Activated CD4-positive, alpha-beta T cell treated with anti-CD3 and anti-CD28 coated beads, Interleukin-2, amount 10 ng/mL, durations not matched to agents 24 days and 14 days (primary cell): ENCODE measurements around the gene OR2Y1. TPM values are rescaled to one million over a fixed set of nuclear protein-coding genes. Genes with fewer than 3 reads are reported as not detected.
"Not testable (repeated sequence)": the region's sequence is repeated elsewhere in the genome, so short reads cannot be mapped to it uniquely, and the experiment has no call there.

Experiments used
- DNase-seq: peaks from one replicate; pipeline ENCODE4 v3.0.0; 2022
- H3K27ac Mint-ChIP-seq: one replicate; pipeline ENCODE4 v1.8.0; 2022; ENCODE audit warnings: mild to moderate bottlenecking, mixed read lengths
- H3K27me3 Mint-ChIP-seq: one replicate; pipeline ENCODE4 v1.8.0; 2022; ENCODE audit warnings: mixed read lengths
- H3K36me3 Mint-ChIP-seq: one replicate; pipeline ENCODE4 v1.8.0; 2022; ENCODE audit warnings: low read depth, mild to moderate bottlenecking, mixed read lengths
- H3K4me1 Mint-ChIP-seq: one replicate; pipeline ENCODE4 v1.8.0; 2021; ENCODE audit warnings: mixed read lengths
- H3K4me3 Mint-ChIP-seq: one replicate; pipeline ENCODE4 v1.8.0; 2022; ENCODE audit warnings: mild to moderate bottlenecking, moderate library complexity, mixed read lengths
- H3K9me3 Mint-ChIP-seq: one replicate; pipeline ENCODE4 v1.8.0; 2021; ENCODE audit warnings: mixed read lengths
- intact Hi-C: fragments of 100-400 bp; cut with micrococcal nuclease; formaldehyde crosslinking; loops from one replicate; pipeline ENCODE4 v1.15.1; 2023
- total RNA-seq: library from RNA; stranded (reverse); gene quantifications from 2 replicates; pipeline ENCODE4 v1.2.3, GENCODE V29; 2022

Gene OR2Y1, protein sequence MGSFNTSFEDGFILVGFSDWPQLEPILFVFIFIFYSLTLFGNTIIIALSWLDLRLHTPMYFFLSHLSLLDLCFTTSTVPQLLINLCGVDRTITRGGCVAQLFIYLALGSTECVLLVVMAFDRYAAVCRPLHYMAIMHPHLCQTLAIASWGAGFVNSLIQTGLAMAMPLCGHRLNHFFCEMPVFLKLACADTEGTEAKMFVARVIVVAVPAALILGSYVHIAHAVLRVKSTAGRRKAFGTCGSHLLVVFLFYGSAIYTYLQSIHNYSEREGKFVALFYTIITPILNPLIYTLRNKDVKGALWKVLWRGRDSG
- total RNA-seq = not detected in 2 replicates

DNA sequence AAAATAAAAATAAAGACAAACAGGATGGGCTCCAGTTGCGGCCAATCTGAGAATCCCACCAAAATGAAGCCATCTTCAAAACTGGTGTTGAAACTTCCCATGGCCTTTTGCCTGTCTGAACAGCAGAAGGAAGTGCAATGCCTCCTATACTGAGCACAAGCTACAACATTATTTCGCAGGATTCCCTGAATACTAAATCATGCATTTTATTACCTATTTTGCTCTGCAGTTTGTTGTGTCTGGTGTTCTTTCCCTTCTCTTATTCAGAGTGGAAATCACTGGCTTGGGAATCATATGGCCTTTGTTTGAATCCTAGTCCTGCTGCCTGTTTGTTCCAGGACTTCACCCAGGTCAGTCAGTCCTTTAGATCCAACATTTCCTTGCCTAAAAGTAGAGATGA is at the start of gene OR2Y1:
OR2Y1 (minus strand) TSS at position 101 of the 400 bp plus-strand sequence; CDS start at position 101, 0 bp downstream.
- H3K4me1 Mint-ChIP-seq = no peaks in the 10 kb centered on the region
- intact Hi-C loops = no loop called here
- peaks cover 6% of the 10 kb centered on the region for H3K27me3 Mint-ChIP-seq
- H3K36me3 Mint-ChIP-seq = no peaks in the 10 kb centered on the region
- no peak within 1 kb of the TSS for H3K4me3 Mint-ChIP-seq
- H3K27ac Mint-ChIP-seq = no peak within 1 kb of the TSS
- no peak for DNase-seq
- no peaks in the 10 kb centered on the region for H3K9me3 Mint-ChIP-seq

DNA sequence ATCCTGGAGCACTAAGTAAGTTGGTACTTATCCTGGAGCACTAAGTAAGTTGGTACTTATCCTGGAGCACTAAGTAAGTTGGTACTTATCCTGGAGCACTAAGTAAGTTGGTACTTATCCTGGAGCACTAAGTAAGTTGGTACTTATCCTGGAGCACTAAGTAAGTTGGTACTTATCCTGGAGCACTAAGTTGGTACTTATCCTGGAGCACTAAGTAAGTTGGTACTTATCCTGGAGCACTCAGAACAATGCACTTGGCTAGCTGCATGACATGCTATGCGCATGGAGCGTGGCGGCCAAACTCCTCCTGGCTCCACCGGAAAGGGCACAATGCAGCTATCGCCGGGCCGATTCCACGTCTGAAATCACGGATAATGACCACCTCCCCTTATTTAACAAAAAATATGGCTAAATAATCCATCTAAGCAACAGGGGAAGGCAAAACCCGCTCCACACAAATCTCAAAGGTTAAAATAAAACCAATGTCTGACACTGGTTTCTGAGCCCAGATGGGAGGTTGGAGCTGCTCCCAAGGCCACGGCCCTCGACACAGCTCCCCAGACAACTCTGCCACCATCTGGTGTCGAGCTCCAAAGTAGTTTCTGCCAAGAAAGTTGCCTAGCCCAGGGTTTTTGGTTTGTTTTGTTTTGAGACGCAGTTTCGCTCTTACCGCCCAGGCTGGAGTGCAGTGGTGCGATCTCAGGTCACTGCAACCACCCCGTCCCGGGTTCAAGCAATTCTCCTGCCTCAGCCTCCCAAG is 49.0 kb upstream of the OR2Y1 start:
- peak; percentile 45 for DNase-seq
- H3K27me3 Mint-ChIP-seq, intact Hi-C loops, H3K4me3 Mint-ChIP-seq, H3K27ac Mint-ChIP-seq, H3K9me3 Mint-ChIP-seq: not testable (repeated sequence)
- Mint-ChIP-seq H3K36me3 (peaks cover 48% of the 10 kb centered on the region), H3K4me1 (peaks cover 22% of the 10 kb centered on the region)

DNA sequence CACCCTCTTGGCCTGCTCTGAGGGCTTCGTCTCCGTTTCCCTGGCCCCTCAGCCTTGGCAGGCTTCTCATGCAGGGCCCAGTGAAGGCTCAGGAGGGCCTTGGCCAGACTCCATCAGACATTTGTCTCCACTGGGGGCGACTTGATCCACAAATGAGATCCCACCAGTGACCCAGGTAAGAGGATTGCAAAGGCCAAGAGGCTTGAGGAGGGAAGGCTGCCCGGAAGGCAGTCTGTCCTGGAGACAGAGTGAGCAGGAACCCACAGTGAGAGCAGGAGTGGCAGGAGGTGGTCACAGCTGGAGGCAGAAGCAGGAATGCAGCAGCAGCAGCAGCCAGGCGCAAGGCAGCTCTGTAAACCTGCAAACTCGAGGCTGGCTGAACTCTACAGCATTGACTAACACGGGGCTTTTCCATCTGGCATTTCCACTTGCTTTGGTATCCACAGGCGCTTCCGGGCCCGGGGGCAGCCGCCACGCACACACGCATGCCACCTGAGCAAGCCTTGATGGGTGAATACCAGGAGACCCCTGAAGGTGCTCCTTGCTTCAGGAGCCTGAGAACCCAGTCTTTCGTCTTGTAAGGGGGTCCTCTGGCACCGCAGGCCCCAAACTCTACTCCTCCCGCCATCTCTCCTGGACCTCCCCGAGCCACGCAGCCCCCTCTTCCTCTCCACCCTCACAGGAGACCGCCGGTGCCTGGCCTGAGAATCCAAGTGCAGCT is 48.0 kb upstream of the OR2Y1 start:
- H3K4me1 Mint-ChIP-seq = peaks cover 16% of the 10 kb centered on the region
- no peak overlapping the region for H3K4me3 Mint-ChIP-seq
- H3K9me3 Mint-ChIP-seq = no peaks in the 10 kb centered on the region
- H3K36me3 Mint-ChIP-seq = peaks cover 40% of the 10 kb centered on the region
- no peaks in the 10 kb centered on the region for H3K27me3 Mint-ChIP-seq
- DNase-seq = peak; percentile 52
- H3K27ac Mint-ChIP-seq = peak overlapping the region; percentile 57
- intact Hi-C loops = no loop called here

DNA sequence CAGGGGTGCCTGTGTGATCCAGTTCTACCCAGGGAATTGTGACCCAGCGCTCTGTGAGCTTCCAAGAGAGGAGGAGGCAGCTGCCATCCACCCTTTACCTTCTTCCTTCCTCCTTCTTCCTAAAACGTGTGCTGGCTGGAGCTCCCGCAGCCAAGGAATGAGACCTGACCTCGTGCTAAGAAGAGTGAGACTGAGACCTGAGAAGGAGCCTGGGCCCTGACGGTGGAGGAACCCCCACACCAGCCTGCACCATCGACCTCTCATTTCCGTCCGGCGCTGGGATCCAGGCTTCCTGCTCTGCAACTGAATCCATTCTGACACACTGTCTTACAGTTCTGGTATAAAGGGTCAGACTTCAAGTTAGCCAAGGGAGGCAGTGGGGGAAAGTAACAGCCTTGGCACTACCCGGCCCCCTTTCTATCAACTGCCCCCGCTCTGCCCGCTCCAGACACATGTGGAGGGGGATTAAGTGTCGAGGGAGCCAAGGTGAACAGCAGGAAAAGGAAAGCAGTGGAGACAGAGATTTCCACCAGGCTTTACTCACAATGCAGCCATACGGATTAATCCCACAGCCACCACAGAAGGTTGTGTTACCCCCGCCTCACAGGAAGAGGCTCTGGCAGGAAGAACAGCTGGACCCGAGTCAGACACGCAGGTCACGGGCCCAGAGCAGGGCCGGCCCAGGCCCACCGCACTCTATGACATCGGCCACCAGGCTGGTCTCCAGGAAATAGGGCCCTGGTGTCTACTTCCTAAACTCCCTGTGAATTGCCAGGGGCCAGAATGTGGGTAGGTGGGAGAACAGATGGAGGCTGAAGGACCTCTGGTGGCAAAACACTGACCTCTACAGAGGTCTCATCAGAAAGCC is 46.9 kb upstream of the OR2Y1 start:
- Mint-ChIP-seq H3K4me1 (peaks cover 16% of the 10 kb centered on the region), H3K4me3 (no peak overlapping the region), H3K27ac (peak overlapping the region; percentile 45), H3K9me3 (no peaks in the 10 kb centered on the region), H3K36me3 (peaks cover 32% of the 10 kb centered on the region), H3K27me3 (no peaks in the 10 kb centered on the region)
- intact Hi-C loops = no loop called here
- DNase-seq = peak; percentile 50

DNA sequence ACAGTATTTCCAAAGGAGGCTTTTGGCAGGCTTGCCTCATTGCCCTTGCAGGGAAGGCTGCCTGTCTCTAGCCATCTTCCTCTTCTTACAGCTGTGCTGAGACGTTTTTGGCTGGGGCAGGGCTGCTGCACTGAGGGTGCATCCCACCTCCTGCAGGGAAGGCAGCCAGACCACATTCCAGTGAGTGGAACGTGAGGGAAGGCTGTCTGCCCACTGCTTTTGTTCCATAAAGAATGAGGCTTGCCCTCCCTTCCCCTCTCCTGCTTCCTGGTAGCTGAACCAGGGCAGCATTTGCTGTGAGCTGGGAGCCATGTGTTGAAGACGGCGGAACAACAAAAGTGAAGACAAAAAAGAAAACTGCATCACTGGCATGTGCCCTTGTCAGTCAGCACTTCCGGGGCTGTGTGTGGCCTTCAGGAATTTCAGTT is 46.0 kb upstream of the OR2Y1 start:
- peak overlapping the region; percentile 65 for H3K27ac Mint-ChIP-seq
- H3K4me1 Mint-ChIP-seq = peaks cover 16% of the 10 kb centered on the region
- intact Hi-C loops = loop anchor here (1.0 kb wide), 1 partner anchor 16 kb away; the partner anchor contains the start of gene MGAT1

DNA sequence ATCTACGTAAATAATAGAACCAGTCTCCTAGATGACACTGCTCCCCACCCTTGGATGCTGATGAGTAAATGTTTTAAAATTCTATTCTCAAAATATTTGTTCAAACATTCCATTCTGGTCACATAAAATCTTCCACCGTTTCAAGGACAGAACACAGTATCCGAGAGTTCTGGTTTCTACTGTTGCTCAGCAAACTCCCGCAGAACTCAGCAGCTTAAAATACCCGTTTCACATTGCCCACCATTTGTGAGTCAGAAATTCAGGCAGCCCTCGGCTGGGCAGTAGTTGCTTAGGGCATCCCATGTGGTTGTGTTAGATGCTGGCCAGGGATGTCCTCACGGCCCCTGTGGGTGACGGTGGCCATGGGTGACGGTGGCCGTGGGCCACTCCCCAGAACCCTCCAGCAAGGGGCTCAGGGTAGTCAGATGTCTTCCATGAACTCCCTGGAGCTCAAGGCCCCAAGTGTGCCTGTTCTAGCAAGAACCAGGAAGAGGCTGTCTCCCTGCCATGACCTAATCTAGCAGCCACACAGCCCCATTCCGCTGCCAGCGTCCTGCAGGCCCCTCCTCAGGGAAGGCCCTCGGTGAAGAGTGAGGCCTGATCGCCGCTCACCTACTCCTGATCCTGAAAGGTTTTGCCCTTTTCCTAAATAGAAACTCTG is 45.4 kb upstream of the OR2Y1 start:
- Mint-ChIP-seq H3K36me3 (peaks cover 18% of the 10 kb centered on the region), H3K4me1 (peaks cover 14% of the 10 kb centered on the region), H3K27ac (peak overlapping the region; percentile 65), H3K4me3 (no peak overlapping the region), H3K27me3 (no peaks in the 10 kb centered on the region), H3K9me3 (no peaks in the 10 kb centered on the region)
- intact Hi-C loops = loop anchor here (1.0 kb wide), 1 partner anchor 17 kb away; the partner anchor contains the start of gene MGAT1
- DNase-seq = peak; percentile 55

More for the DNA sequence above, 46.0 kb upstream of the OR2Y1 start:
- H3K36me3 Mint-ChIP-seq = peaks cover 23% of the 10 kb centered on the region
- H3K27me3 Mint-ChIP-seq = no peaks in the 10 kb centered on the region
- no peak for DNase-seq
- no peak overlapping the region for H3K4me3 Mint-ChIP-seq
- H3K9me3 Mint-ChIP-seq = no peaks in the 10 kb centered on the region

DNA sequence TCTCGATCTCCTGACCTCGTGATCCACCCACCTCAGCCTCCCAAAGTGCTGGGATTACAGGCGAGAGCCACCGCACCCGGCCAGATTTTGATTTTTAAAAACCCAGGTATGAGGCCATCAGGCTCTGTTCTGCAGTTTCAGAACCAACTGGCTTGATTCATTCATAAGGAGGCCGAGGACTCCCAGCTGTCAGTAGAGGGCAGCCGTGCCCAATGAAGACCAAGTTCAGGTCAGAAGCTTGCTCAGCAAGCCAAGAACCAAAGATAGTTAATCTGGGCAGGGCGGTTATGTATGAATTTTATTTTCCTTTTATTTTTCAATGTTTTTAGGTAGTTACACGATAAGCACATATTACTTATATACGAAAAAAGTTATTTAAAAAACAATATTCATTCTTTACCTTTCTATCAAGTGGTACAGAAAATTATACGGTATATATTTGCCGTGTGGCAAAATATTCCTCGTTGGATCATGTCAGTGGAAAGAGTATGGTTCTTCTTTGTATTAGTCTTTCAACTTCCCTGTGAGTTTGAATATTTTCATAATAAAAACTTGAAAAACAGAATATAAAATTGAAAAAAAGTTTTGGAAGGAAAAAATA is 44.7 kb upstream of the OR2Y1 start:
- Mint-ChIP-seq H3K27me3 (no peaks in the 10 kb centered on the region), H3K4me3 (no peak overlapping the region), H3K9me3 (no peaks in the 10 kb centered on the region), H3K27ac (no peak overlapping the region), H3K4me1 (peaks cover 14% of the 10 kb centered on the region), H3K36me3 (peaks cover 11% of the 10 kb centered on the region)
- DNase-seq = peak; percentile 89
- intact Hi-C loops = loop anchor here (1.0 to 5.0 kb wide), 2 partner anchors 18 to 268 kb away; partner anchors contain the start of gene MGAT1

DNA sequence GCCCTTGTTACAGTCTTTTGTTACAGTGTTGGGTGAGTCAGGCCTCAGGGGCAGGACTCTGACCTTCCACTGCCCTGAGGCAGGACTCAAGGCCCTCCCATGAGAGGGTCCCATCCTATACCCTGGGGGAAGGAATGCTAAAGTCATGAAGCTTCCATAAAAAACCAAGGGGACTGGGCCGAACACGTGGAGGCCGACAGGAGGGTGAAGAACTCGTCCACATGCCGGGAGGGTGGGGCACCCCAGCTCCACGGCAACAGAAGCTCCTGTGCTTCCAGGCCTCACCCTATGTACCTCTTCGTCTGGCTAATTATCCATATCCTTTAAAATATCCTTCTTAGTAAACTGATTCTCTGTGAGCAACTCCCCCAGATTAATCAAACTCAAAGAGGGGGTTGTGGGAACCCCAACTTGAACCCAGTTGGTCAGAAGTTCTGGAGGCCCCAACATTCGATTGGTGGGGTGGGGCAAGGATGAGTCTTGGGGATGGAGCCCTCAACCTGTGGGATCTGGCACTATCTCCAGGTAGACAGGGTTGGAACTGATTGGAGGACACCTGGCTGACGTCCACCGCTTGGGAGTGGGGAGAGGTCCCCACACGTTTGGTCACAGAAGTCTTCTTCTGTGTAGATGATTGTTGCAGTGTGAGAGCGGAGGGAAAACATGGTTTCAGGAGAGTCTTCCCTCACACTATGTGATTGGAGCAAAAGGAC is 43.6 kb upstream of the OR2Y1 start:
- H3K36me3 Mint-ChIP-seq = peaks cover 7% of the 10 kb centered on the region
- no peaks in the 10 kb centered on the region for H3K9me3 Mint-ChIP-seq
- no peak overlapping the region for H3K27ac Mint-ChIP-seq
- peaks cover 14% of the 10 kb centered on the region for H3K4me1 Mint-ChIP-seq
- intact Hi-C loops = loop anchor here (5.0 kb wide), 1 partner anchor 269 kb away; no protein-coding TSS in a partner anchor
- H3K27me3 Mint-ChIP-seq = no peaks in the 10 kb centered on the region
- H3K4me3 Mint-ChIP-seq = no peak overlapping the region
- DNase-seq = no peak

DNA sequence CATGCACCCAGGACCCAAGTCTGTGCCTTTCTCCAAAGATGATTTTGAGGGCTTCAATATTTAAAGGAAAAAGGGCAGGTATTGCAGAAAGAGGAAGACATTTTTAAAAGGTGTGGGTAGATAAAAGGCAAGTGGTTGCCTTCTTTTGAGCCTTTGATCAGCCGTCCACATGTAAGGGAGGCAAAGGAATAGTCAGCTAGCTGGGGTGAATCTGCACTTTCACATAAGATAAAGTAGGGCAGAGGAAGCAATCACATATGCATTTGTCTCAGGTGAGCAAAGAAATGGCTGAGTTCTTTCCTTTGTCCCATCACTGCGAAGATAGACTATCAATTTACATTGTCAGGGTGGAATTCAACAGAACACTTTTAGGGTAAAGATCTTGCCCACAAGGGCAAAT is 42.9 kb upstream of the OR2Y1 start:
- DNase-seq = peak; percentile 50
- H3K4me1 Mint-ChIP-seq = peaks cover 11% of the 10 kb centered on the region
- H3K4me3 Mint-ChIP-seq = no peak overlapping the region
- no peaks in the 10 kb centered on the region for H3K9me3 Mint-ChIP-seq
- no peaks in the 10 kb centered on the region for H3K27me3 Mint-ChIP-seq
- H3K36me3 Mint-ChIP-seq = peaks cover 5% of the 10 kb centered on the region
- intact Hi-C loops = loop anchor here (5.0 kb wide), 1 partner anchor 270 kb away; no protein-coding TSS in a partner anchor
- H3K27ac Mint-ChIP-seq = no peak overlapping the region

DNA sequence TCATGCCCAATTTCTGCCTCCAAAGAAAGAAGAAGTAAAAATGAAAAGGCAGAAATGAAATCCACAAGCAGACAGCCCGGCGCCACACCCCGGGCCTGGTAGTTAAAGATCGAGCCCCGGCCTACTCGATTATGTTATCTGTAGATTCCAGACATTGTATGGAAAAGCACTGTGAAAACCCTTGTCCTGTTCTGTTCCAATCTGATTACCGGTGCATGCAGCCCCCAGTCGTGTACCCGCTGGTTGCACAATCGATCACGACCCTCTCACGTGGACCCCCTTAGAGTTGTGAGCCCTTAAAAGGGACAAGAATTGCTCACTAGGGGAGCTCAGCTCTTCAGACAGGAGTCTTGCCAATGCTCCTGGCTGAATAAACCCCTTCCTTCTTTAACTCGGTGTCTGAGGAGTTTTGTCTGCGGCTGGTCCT is 42.1 kb upstream of the OR2Y1 start:
- not testable (repeated sequence) for H3K36me3 Mint-ChIP-seq, H3K27ac Mint-ChIP-seq, H3K9me3 Mint-ChIP-seq, H3K4me3 Mint-ChIP-seq, H3K4me1 Mint-ChIP-seq, H3K27me3 Mint-ChIP-seq
- DNase-seq = peak; percentile 45
- intact Hi-C loops = loop anchor here (5.0 kb wide), 1 partner anchor 270 kb away; no protein-coding TSS in a partner anchor

DNA sequence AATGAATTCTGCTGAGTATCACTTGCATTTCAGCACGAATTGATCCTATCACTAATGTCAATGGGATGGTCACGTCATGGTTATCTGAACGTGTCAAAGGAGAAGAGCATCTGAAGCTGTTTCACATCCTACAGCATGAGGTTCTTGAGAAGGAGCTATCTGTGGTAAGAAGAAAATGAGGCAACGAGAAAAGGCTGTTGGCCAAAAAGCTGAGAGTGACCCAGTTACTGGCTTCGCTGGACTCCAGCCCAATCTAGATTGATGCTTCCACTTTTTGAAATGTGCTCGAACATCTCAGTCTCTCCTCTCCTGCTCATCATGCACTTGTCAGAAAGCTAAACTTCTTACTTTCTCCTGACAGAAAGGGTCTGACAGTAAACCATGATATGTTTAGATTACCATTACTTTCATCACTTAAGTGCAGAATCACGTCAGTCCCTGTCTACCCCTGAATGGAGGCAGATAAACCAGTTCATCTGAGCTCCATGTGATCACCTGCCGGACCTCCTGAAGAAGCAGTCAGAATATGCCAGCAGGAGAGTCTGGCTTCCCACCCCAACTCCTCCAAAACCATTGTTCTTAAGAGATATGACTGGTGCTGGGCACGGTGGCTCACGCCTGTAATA is 40.2 kb upstream of the OR2Y1 start:
- H3K4me3 Mint-ChIP-seq = no peak overlapping the region
- no peaks in the 10 kb centered on the region for H3K9me3 Mint-ChIP-seq
- H3K4me1 Mint-ChIP-seq = no peaks in the 10 kb centered on the region
- H3K27ac Mint-ChIP-seq = no peak overlapping the region
- peak; percentile 50 for DNase-seq
- intact Hi-C loops = loop anchor here (5.0 kb wide), 1 partner anchor 272 kb away; no protein-coding TSS in a partner anchor
- H3K36me3 Mint-ChIP-seq = no peaks in the 10 kb centered on the region
- H3K27me3 Mint-ChIP-seq = peaks cover 5% of the 10 kb centered on the region
